Right renal pelvis (tissue), 4 donors: ENCODE data around the gene HOOK1. TPM values are rescaled to one million over a fixed set of nuclear protein-coding genes. Genes with fewer than 3 reads are reported as not detected.
"Not testable (repeated sequence)": the region's sequence is repeated elsewhere in the genome, so short reads cannot be mapped to it uniquely, and the experiment has no call there.

Source experiments
- DNase-seq, 4 donors: peaks; one replicate each; pipeline ENCODE4 v3.0.0-alpha.2; 2013; ENCODE audit warnings: low read depth in 4 of 4, low spot score in 3 of 4, missing footprints in 1 of 4
- polyA plus RNA-seq, 4 donors: library from polyadenylated mRNA; unstranded; fragments of 120-200 nt; gene quantifications; one replicate each; pipeline ENCODE4 v1.2.1, GENCODE V29; 2013; ENCODE audit not compliant: insufficient read length in 4 of 4

Gene HOOK1
- polyA plus RNA-seq, 4 donors = 59.7 to 76.0 (median 74.8) TPM

- DNase-seq = no peak
These were observed 5.1 kb downstream of the HOOK1 start for GRCh38 chr1:59819566-59820438.

- DNase-seq = no peak
These were observed 12.4 kb downstream of the HOOK1 start for GRCh38 chr1:59827055-59827643.

- no peak for DNase-seq
These were observed 13.4 kb downstream of the HOOK1 start for GRCh38 chr1:59828160-59828559.

- no peak for DNase-seq
These were observed 16.8 kb downstream of the HOOK1 start for GRCh38 chr1:59831529-59831928.

- DNase-seq = no peak
These were observed 18.3 kb downstream of the HOOK1 start for GRCh38 chr1:59833022-59833421.

GRCh38 chr1:59833991-59834390, 19.2 kb downstream of the HOOK1 start:
- DNase-seq = no peak

- not testable (repeated sequence) for DNase-seq
These were observed 23.1 kb downstream of the HOOK1 start for GRCh38 chr1:59837857-59838256.

GRCh38 chr1:59845091-59845490, 30.3 kb downstream of the HOOK1 start:
- DNase-seq = no peak

GRCh38 chr1:59846209-59846894, 31.6 kb downstream of the HOOK1 start:
- no peak for DNase-seq

GRCh38 chr1:59846895-59847282, 32.1 kb downstream of the HOOK1 start:
- DNase-seq = no peak

GRCh38 chr1:59852117-59852516, 37.4 kb downstream of the HOOK1 start:
- no peak for DNase-seq

- DNase-seq = not testable (repeated sequence)
These were observed 40.5 kb downstream of the HOOK1 start for GRCh38 chr1:59855297-59855696.

GRCh38 chr1:59856725-59857338, 42.1 kb downstream of the HOOK1 start:
- DNase-seq = no peak

GRCh38 chr1:59857679-59858354, 43.1 kb downstream of the HOOK1 start:
- DNase-seq = no peak

- DNase-seq = no peak
These were observed 51.7 kb downstream of the HOOK1 start for GRCh38 chr1:59866462-59866861.

GRCh38 chr1:59871746-59872145, 57.0 kb downstream of the HOOK1 start:
- no peak for DNase-seq

GRCh38 chr1:59877108-59877682, 62.4 kb downstream of the HOOK1 start:
- no peak for DNase-seq

GRCh38 chr1:59878370-59878769, 63.6 kb downstream of the HOOK1 start:
- DNase-seq = no peak

GRCh38 chr1:59879574-59879973, 64.8 kb downstream of the HOOK1 start:
- peak; percentile 55 to 67 (median 60) for DNase-seq

- no peak for DNase-seq
These were observed 65.3 kb downstream of the HOOK1 start for GRCh38 chr1:59879996-59880505.
